GF-D8 (cell line): Measurements from ENCODE around the gene CYFIP1.

ENCODE experiments used
- DNase-seq: peaks from one replicate; lab custom pipeline; 2025; lab: John Stamatoyannopoulos, UW

CYFIP1 gene

DNA sequence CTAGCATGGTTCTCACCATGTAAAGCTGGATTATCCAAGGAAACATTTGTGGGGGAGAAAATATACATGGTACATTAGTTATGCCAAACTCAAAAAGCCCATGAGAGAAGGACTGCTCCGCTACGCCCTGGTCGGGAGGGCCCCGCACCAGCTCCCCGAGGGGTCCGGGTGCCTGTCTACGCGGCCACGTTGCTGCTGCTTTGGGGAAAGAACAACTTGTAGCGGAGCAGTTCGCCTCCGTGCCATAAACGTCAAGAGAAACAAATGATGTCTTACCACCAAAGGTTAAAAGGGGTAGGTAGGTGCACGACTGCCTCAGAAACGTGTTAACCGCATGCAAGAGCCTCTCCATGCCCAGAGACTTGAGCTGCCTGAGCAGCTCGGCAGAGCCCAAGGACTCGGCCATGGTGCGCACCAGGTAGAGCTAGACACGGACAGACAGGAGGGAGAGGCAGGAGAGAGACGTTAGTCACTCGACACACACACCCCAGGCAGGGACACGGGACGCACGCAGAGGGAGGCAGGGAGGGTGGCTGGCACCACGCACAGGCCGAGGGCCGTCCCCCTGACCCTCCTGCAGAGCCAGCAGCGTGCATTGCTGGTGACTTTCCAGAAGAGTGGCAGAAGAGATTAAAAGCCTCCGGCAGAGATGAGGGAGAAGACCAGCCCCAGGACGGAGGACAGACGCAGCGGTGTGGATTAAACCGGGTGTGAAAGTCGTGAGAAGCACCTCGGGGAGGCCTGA, 63.4 kb downstream of the CYFIP1 start:
- no peak for DNase-seq

DNA sequence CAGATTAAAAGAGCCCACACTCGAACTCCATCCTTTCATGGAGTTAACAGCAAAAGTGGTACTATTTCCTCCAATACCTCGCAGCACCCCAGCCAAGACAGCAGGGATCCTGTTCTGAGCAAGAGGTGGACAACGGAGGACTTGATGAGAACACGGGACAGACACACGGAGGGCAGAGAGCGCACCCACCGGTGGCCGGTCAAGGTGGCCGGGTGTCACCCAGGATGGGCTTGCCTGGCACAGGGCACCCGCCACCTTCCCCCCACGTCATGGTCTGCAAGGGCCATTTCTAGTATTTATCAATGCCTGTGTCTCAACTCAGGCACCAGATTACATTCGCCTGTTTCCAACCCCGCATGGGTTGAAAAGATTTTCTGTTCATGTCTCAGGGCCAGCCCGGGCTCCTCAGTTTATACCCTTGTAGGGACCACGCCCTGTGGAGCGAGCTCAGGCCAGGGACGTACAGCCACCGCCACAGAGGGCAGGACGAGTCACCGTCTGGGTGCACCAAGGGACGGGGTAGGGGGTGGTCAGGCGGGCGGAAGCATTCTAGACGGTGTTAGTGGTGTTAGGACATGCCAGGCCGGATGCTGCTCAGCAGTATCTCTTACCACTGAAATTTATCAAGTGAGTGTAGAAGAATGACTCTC, 64.2 kb downstream of the CYFIP1 start:
- no peak for DNase-seq

DNA sequence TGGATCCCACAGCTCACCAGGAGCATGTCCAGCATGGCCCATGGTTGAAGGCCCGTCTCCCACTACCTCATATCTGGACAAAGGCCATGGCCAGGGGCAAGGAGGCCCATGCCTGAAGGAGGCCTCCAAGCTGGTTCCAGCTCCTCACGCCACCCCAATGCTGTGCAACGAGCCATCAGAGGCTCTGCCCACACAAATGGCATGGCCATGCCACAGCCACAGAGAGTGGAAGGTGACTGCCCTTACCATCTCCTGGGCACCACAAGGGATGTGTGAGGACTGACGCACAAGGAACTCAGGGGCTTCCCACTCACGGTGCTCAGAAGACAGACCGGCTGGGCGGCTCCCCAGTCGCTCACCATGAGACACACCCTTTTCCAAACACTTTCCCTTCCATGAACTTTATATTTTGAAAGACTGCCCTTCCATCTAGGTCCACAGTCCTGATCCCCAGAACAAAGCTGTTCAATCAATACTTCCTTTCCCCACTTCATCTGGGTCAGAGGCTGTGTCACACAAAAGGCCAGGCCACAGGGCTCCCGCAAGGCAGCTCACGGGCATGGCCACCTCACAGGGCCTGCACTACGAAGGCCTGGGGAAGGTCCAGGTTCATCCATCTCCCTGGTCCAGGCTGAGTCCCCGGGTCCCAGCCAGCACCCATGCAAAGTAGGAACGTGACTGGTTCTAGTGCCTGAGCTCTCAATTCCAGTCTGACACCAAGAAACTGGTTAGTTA, 66.4 kb downstream of the CYFIP1 start:
- no peak for DNase-seq

DNA sequence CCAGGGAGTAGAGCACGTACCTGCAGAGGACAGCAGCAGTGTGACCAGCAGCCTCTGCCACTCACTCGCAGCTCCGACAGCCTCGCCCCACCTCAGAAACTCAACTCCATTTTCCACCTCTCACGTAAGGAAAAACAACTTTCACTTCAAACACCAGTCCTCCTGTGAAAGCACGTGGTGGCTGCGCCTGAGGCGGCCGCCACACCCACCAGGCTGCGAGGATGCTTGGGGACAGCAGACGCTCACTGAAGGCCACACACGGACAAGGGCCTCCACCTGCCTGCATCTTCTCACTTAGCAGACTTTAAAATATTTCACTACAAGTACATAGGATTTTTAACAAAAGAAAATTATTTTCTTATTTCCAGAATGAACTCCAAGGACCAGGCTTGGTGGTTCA, 67.9 kb downstream of the CYFIP1 start:
- no peak for DNase-seq

DNA sequence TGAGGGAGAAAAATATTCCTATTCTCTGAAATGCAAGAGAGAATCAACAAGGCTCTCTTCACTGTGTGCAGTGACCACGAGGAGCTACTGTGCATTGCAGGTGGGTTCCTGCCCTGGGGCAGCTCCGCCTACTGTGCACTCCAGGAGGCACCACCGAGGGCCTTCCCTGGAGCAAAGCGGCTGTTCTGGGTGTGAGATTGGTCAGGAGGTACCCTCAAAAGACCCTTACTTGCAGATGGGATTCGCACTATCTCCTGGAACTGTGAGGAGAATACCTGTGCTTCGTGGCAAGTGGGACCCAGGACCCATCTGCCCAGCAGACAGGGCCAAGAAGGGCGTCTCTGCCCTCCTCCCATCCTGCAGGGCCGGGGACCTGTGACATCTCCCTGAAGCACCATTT, 68.9 kb downstream of the CYFIP1 start:
- no peak for DNase-seq

DNA sequence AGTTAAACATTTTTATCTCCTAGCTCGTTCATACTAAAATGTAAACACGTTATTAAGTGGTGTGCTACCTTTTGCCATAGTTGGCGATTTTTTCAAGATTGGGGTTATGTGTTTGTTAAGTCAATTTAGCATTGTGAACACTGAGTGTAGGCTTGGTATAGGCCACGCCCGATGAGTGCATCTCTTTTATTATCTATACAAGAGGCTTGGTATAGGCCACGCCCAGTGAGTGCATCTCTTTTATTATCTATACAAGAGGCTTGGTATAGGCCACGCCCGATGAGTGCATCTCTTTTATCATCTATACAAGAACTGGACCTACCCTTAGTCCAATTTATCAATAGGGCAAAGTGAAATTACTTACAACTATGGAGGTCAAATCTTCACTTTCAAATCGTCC, 71.3 kb downstream of the CYFIP1 start:
- DNase-seq: no peak

DNA sequence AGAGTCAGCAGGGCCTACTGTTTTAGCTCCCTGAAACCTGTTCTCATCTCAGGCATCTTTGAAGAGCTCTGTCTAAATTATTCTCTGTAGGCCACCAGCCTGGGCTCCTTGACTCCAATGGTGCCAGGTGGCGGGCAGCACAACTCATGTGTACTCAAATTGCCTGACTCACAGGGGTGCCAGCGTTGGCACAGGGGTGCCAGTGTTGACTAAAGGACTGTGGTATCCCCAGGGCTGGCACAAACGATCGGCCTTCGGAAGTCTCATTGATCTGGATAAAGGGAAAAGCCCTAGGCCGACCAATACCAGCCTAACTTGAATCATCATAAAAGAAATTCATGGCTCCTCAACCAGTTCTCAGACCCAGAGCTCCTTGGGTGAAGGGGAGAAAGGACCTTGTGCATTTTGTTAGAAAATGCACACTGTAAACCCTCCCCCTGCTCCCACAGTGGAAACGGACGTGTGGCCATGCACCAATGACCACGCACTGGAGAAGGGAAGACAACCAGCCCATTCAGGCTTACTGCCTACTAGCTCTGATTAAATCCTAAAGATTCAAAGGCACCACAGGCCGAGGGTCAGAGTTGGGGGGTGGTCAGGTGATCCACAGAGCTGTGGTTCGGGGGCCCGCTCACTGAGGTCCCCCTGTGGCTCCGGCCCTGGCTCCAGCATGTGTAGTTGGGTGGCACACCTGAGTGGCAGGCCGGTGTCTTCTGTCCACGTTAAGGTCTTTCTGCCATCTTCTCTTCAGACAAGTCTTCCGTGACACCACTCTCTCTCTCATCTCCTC, 72.8 kb downstream of the CYFIP1 start:
- DNase-seq: no peak

DNA sequence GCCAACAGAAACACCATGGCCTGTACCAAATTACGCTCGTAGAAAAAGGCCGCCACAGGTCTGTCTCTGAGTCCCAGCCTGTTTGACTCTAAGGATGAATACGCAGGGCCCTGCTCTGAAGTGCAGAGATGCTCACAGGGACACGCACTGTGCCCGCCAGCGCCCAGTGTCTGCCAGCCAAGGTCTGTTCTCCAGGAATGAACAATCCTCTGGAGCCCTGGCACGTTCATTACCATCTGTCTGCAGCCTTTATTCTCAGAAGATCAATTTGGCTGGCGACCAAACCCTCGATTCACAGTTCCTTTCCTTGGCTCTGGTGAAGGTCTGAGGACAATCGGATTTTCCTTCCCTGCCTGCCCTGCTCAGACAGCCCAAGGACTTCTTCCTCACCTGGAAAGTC, 75.4 kb downstream of the CYFIP1 start:
- no peak for DNase-seq

DNA sequence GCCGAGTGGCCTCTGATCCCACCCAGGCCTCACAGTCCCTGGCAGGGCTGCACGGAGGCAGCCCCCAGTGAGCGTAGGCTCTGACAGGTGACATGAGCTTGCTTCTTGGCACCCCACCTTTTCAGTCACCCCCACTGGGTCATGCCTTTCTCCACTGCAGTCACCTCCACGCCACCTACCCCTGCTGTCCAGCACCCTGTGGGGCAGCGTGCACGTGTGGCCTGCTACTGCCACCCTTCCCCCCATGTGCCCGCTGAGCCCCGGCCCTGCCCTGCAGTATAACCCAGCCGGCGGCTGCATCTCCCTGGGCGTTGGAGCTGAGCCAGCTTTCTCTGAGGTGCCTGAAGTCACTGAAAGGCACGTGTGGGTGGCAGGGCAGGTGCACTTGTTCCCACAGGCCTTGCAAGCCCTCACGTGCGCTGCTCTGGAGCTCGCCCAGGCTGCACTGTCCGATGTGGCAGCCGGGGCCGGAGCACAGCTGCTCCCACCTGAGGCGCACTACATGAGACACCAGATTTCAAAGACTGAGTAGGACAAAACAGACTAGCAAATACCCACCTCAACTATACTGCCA, 76.1 kb downstream of the CYFIP1 start:
- DNase-seq: no peak

DNA sequence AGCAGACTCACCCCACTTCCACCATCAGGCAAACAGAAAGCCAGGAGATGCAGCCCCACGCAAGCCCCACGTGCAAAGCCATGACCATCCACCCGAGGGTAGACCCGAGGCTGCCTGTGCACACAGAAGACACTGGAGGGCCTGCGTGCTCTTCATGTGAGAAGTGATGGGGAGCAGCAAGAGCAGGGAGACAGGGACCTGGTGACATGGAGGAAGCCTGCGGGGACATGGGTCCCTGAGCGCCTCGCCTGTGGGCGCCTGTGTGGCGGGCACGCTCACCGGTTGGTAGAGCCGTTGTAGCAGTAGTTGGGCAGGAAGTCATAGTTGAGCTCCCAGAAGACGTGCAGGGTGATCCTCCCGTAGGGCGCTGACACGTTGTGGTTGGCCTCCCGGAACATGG, 76.7 kb downstream of the CYFIP1 start:
- DNase-seq: no peak

DNA sequence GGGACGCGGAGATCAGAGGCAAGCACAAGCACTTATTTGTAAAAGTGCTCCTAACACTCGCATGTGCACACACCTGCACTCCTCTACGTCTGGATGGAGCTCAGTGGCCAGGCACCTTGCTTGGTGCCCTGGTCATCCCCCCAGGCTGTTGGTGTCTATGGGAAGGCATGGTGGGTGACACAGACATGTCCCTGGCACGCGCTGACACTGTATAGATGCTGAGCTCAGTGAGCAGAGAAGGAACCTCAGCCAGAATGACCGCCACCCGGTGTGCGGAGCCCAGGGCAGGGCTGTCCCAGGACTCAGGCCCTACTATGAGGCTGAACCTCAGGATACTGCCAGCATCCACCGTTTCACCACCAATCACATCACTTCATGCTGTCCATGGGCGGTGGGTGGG, 77.2 kb downstream of the CYFIP1 start:
- DNase-seq: no peak

DNA sequence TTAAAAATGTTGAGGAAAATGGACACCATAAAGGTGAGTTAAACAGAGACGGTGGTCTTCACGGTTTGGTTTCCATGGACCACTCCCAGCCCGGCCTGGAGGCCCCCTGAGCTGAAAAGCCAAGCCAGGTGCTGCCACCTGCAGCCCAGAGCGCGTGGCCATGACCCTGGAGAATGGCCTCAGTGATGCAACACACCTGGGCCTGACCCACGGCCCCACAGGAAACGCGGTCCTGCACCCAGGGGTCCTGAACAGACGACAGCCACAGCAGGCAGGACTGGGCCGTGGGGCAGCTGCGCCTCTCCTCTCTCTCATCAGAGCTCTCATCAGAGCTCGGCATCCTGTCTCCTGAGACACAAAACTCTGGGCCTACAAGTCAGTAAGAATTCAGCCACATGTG, 77.6 kb downstream of the CYFIP1 start:
- no peak for DNase-seq

DNA sequence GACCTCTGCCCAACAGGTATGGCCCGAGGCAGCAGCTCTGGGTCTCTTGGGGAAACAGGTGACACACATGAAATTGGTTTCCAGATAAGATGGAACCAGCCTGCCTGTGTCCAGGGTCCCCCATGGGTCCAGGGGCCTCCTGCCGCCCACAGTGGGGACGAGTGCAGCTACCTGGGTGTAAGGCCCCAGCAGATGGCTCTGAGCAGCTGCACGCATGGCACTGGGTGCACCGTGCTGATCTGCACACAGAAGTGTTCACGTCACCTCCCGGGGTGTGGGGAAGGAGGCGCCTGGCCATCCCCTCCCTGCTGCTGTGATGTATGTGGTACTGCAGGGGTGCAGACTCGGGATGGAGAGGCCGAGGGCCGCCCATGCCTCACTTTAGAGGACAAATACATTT, 78.1 kb downstream of the CYFIP1 start:
- DNase-seq: no peak

DNA sequence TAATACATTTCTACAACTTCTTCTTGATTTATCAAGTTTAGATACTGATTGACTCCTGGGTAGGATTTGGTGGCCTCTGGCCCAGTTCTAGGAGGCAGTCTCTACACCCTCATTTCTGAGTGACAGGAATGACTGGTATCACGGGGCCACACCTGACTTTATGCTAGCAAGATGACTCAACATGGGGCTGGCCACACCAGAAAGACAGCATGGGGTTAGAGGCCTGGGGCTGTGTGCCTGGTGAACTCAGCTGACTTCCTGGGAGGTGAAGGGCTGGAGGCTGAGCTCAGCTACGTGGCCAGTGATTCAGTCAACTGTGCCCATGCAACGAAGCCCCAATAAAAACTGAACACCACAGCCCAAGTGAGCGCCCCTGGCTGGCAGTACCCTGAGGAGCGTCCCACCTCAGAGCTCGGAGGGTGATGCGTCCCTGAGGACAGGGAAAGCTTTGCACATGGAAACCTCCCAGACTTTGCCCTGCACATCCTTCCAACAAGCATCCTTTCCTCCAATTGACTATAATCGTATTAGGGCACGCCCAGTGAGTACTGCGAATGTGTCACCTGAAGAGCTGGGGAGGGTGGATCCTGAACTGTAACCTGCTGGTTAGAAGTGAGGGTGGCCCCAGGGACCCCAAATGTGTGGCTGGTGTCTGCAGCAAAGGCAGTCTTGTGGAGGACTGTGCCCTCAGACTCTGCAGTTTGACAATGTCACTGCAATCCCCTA, 84.5 kb downstream of the CYFIP1 start:
- DNase-seq: no peak

DNA sequence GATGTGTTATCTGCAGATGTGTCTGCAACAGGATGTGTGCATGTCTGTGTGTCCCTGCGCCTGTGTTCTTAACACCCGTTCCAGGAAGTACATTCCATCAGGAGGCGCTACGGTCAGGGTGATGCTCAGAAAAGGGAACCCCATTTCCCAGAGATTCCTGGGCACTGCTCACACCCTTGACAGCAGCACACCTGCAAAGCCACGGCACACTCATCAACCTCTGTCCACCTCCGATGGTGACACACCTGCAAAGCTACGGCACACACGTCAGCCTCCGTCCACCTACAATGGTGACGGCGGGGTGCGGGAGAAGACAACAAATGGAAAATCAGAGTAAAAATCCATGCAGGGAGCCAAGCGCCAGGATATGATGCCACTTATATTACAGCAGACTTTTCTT, 86.3 kb downstream of the CYFIP1 start:
- DNase-seq: no peak

DNA sequence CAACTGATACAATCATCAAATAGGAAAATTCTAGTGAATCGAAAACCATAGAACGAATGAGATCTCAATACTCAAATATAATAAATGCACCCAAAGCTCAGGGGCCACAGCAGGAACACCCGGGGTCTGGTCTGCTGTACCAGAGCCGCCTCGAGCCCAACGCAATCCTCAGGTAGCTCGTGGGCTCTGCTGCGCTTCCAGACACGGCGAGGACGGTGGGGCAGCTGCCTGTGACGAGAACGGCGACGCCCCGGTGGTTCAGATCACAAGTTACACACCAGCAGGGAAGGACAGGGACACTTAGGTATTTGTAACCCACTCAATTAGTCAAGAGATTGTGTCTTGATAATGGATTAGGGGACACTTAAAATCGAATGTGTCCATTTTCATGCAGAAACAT, 87.1 kb downstream of the CYFIP1 start:
- no peak for DNase-seq

DNA sequence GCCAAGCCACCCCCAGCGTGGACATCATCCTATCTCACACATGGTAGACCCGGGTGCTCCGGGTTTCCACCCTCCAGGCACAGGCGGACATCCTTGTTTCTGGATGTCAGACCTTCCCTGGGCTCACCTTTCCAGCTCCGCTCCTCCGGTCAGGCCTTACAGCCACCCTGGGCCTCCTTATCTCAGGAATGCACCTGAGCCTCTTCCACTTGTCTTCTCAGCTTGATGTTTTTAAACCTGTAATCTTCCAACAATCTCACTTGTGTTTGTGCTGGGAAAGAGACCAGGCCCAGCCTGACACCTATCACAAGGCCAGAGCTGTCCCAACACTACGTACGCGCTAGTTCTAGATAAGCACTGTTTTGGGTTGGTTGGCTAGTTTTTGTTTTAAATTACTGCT, 87.8 kb downstream of the CYFIP1 start:
- no peak for DNase-seq

DNA sequence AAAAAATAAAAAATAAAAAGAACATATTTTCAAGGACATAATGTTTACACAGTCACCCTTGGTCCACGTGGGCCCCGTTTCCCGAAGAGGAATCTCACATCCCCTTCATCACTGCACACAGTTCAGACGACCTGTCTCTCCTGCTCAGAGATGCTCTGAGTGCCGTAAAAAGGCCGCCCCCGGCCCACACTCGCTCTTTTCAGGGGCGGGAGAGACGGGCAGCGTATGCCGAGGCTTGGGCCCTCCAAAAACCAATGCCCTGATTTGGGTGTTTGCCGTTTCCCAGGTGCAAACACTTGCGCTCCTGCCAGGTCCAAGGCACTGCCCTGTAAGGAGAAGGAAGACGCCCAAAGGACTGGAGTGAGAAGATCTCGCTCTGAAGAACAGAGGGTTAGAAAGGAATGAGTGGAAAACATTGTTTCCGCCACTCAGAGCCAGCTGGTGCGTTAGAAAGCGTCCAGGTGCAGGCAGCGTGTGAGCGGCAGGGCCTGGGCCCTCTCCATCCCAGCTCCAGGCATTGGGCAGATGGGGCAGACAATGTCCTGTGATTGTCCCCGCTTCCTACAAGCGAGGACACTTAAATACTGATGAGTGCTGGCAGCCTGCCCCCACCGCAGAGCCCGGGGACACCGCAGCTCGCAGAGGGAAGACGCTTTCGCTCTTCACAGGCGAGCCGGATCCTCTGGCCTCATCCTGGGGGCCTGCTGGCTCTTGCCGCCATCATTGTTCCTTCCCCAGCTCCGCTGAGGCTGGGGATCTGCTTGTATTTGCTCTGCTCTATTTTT, 88.5 kb downstream of the CYFIP1 start:
- DNase-seq: no peak

DNA sequence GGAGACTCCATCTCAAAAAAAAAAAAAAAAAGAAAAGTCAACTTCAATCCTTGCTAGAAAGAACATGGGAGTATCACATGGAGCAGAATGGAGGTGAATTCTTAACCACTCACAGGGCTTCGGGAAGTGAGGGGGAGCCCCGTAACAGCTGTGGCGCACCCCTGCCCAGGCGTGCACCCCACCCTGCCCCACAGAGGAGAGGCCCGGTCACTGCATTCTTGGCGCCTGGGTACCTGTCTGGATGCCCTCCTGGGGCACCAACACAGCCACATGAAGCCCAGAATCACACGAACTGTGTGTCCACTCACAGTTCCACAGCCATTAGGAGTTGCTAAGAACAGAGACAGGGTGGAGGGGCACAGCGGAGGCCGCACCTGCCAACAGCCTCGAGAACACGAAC, 89.9 kb downstream of the CYFIP1 start:
- DNase-seq: no peak

DNA sequence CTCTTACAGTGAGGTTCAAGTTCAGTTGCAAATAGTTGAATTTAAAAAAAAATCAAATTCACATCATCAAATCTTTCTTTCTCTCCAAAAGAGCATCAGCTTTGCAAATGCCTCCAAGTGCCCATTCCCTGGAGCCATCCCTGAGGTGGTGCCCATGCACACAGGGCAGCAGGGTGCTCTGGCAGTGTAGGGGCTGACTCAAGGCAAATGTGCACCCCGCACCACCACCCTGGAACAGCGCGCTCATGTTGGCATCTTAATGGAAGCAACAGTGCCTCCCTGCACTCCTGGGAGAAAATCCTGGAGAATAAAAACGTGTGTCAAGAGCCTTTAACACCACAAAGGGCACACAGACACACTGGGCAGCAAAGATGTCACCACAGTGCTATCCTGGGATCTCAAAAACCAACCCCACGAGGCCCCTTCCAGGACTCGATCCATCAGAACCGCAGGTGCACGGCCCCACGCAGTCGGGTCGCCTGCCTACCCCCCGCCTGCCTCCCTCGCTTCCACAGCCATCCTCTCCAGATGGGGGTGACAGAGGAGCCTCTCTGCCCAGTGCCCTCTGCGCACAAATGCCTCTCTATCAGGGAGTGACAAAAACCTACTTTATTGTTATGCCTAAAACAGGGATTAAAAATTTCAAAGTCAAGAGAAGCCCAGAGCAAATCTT, 90.9 kb downstream of the CYFIP1 start:
- DNase-seq: no peak
